NCI-H2107 (cell line): ENCODE results near the gene SMCO4.
"Not testable (repeated sequence)": the region's sequence is repeated elsewhere in the genome, so short reads cannot be mapped to it uniquely, and the experiment has no call there.

Experiments used
- DNase-seq: peaks from one replicate; lab custom pipeline; 2025; lab: John Stamatoyannopoulos, UW

Gene SMCO4

DNA sequence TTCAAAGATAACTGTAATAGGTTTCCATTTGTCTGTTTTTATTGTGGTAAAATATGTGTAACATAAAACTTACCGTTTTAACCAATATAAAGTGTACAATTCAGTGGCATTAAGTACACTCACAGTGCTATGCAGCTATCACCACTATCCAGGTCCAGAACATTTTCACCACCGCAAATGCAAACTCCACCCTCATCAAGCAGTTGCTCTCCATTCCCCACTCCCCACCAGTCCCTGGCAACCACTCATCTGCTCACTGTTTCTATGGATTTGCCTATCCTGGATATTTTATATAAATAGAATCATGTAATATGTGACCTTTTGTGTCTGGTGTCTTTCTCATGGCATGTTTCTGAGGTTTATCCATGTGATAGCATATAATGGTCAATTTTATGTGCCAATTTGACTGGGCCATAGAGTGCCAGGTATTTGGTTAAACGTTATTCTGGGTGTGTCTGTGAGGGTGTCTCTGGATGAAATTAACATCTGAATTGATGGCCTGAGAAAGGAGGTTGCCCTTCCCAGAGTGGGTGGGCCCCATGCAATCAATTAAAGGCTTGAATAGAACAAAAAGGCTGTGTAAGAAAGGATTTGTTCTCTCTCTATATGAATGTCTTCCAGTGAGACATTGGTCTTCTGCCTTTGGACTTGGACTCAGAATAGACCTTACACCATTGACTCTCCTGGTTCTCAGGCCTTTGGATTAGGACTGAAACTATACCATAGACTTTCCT lies 17.2 kb upstream of the SMCO4 start:
- DNase-seq, result no peak

DNA sequence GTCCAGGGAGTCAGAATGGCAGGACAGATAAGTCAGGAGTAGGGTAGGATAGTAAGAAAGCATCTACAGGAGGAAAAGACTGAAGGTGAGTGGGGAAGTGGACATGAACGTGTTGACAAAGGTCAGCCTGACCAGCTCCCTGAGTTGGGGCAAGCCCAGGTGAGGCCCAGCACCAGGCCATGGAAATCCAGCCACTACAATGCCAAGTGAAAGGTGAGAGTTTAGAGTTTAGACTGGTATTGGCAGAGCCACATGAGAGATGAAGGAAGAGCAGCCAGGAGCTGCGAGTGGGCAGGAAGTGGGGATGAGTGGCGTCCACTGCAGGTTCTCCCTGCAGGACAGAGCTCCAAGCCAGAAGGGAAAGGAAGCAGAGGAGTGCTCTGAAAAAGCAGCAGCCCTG lies 16.5 kb upstream of the SMCO4 start:
- no peak for DNase-seq

DNA sequence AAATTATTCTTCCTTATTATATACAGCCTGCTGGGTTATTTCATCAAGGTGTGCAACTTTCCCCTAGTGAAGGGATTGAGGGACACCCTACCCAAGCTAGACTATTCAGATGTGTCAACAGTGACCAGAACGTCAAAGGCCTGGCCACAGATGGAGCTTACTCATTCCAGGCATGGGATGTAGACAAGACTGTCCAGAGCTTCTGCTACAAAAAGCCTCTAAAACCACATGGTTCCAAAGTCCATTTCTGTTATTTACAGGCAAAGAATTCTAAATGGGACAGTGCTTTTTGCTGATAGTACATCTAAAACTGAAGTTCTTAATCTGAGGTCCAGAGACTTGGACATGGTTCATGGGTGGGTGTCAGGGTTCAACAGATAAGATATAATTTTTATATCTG lies 9.7 kb upstream of the SMCO4 start:
- DNase-seq, result no peak

DNA sequence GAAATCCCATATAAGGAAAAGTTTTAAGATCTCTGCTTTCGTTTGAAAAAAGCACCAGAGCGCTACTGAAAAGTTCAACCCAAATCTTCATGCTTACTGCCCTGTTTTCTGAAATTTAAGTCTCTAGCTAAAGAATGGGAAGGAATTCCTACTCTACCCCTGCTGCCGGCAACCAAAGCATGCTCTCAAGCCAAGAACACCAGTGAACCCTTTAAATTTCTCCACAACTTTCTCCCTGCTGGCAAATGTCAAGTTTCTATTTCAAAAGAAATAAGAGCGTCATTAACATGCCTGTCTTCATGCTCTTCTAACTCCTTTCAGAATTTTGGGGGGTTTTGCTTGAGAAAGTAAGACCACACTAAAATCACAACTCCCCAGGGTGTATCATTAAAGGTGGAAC lies 6.8 kb upstream of the SMCO4 start:
- no peak for DNase-seq

DNA sequence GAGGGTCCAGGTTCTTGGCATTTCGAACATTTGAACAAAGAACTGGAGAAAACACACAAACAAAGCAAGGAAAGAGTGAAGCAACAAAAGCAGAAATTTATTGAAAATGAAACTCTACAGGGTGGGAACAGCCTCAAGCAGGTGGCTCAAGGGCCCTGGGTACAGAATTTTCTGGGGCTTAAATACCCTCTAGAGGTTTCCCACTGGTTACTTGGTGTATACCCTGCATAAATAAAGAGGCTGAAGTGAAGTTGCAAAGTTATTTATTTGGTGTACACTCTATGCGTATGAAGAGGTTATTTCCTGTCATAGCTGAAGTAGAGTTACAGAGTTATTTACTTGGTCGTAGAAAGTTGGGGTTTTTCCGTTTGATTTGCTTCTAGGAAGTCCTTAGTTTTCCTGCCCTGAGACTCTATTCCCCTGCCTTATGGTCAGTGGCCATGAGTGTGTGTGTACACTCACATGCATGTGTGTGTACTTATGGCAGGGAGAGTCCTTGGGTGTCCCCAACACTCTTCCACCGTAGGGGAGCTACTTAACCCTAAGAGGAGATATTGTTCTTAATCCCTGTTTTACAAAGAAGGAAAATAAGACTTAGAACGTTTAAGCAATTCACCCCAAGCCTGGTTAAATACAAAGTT lies 5.6 kb upstream of the SMCO4 start:
- DNase-seq, result no peak

DNA sequence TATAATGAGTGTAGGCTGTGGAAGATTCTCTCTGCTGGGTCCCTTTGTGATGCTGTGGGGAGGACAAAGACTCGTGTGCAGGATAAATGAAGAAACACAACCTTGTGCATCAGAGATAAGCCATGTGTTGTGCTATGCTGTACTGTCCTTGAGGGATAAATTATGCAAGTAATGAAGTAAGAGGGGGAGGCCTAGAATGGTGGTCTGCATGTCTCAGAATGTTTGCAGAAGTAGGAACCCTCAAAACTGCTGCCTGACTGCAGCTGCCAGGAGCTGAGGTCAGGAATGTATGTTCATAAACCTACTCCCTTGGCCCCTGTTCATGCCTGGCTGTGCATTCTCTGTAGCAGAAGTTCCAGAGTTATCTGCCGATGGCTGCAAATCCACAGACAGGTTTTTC lies 4.6 kb upstream of the SMCO4 start:
- no peak for DNase-seq

DNA sequence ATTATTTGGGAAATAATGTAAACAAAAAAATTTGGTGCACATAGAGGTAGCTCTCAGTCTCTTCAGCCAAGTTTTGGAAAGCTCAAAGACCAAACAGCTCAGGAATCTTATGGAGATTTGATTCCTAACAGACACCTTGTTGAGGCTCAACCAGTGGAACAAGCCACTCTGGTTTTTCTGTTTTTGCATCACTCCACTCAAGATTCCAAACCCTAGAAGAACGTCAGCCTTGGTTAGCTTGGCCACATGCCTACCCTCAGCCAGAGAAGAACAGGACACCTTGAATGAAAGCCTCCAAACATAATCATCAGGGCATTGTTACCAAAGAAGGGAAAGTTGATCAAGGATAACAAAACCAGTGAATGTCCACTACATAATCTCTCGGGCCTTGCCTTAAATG lies 3.8 kb upstream of the SMCO4 start:
- no peak for DNase-seq

DNA sequence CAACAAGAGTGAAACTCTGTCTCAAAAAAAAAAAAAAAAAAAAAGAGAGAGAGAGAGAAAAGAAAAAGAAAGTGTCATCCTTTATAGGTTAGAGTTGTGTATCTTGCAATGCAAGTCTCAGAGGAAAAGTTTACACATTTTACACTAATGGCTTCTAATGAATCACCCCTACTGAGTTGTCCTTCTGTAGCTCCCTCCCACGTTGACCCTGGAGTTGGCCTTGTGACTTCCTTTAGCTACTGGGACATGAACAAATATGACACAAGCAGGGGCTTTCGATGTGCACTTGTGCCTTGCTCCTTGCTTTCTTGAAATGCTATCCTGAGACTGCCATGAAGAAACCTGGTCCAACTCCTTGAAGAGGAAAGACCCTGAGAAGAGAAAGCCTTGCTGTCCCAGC lies 2.4 kb upstream of the SMCO4 start:
- no peak for DNase-seq

DNA sequence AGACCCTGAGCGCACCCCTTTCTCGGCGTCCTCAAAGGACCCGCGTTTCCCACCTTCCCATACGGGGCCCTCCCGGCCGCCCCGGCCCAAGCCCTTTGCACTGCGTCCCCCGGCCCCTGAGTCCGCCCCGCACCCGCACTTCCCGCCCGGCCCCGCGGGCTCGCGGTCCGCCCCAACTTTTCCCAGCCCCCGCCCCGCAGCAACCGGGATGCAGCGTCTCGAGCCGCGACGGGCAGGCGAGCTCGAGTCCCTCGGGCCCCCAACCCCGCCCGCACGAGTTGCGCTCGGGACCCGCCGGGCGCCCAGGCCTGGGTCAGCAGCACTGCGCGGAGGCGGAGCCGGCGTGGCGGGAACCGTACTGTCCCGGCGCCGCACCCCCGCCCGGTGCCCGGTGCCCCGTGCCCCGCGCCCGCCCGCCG lies 371 bp downstream of the SMCO4 start:
- no peak for DNase-seq

DNA sequence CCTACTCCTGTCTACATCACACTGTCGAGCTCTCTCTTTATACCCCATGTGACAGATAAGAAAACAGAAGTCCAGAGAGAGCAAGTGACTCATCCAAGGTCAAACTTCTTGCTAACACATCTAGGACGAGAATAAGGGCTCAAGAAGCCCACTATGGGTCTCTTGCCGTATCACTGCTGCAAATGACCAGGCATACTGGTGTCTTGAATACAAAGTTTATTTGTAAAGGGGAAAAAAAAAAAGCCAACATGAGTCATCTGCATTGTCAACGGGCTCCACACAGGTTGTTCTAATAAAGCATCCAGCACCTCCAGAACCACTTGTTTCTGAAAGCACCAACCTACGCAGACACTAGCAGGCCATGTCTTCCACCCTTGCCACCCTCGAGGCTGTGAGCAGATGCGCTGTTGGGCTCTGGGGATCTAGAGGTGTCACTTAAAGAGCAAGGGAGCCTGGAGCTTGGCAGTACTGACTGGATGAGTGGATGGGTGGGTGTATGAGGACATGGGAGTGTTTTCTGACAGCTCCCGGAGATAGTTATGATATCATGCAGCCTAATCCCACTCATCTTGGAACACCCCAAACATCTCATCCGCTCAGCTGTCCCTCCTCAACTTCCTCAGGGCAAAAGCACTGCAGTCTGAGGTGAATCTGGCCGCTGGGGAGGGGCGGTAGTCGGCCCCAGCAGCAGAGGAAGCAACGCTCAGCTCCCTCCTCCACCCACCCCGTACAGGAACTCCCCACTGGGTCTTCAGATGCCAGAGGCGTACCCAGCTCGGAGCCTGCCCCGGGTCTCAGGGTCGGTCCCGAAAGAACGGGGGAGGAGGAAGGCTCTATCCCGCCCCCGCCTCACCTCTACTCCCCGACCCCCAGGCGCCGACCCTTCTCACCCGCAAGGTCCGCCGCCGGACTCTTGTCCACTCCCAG lies 1.0 kb downstream of the SMCO4 start:
- no peak for DNase-seq

DNA sequence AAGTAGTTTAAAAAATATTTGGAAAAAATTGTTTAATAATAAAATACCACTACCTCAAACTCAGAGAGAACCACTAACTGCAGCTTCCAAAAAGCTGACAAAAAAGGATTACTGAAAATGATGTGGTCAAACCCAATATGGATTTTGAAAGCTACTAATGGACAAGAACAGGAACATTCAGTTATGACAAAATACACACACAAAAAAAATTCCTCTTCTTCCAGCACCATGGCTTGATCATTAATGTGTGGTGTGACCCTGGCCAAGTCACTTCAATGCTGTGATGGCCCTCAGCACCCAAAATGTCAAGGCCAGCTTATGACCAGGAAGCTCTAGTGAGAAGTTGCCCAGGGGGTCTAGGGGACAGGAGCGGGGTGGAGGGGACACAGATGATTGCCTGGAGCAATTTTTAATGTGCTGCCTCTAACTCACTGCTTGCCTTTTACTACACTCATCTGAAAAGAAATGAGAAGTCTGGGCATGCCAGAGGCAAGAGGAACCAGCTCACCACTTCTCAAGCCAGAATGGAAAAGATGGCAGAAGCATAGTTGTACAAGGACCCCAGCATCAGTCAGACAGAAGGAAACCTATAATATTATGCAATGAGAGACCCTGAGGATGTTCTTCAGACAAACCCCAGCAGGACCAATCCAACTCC lies 2.2 kb downstream of the SMCO4 start:
- DNase-seq, result no peak

DNA sequence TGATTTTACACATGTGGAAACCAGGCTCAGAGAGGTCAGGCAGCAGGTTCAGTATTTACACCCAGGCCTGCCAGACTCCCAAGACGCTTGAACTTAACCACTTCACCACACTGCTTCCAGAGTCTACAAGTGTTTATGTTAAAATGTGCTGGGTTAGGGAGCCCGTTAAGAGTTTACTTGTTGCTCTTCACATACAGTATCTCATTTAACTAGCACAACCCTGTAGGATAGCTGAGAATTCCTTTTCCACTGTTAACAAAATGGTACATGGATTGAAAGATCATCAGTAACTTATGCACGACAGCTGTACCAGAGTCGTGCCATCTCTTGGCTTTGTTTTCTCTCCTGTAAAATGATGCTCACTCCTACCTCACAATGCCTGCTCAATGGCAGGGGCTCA lies 2.9 kb downstream of the SMCO4 start:
- no peak for DNase-seq

DNA sequence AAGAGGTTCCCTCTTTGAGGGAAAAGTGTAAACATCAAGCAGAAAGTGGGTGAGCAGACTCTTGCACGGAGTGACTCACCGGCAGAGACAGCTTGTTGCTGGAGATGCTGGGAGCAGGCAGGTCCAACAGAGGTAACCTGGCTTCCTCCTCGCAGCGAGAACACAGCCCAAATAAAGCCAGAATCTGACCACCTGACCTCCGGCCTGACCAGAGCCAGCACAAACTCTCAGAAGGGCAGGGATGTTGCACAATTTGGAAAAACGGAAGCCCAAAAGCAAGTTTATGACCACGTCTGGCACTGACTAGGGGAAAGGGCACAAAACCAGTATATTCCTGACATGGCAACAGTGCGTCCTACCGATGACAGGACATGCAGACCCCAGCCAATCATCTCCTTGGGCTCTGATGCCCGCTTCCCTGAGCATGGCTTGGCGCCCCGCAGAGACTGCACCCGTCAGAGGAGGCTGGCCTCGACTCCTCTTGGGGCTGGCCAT lies 5.4 kb downstream of the SMCO4 start:
- no peak for DNase-seq

DNA sequence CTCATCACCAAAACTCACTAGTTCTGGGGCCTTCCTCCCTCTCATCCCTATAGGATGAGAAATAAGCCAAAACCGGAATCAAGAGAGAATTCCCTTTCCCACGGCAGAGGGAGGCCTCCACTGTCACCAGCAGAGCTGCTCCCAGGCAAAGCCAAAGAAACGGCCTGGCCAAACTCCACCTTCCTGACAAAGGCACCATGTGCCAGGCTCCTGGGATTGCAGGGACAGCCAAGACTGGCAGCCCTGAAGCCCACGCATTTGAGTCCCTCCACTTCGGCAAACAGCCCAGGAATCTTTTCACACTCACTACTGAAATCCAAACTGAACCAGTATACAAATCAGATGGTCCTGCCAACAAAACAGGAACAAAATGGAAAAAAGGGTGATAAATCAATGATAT lies 6.1 kb downstream of the SMCO4 start:
- DNase-seq, result no peak

DNA sequence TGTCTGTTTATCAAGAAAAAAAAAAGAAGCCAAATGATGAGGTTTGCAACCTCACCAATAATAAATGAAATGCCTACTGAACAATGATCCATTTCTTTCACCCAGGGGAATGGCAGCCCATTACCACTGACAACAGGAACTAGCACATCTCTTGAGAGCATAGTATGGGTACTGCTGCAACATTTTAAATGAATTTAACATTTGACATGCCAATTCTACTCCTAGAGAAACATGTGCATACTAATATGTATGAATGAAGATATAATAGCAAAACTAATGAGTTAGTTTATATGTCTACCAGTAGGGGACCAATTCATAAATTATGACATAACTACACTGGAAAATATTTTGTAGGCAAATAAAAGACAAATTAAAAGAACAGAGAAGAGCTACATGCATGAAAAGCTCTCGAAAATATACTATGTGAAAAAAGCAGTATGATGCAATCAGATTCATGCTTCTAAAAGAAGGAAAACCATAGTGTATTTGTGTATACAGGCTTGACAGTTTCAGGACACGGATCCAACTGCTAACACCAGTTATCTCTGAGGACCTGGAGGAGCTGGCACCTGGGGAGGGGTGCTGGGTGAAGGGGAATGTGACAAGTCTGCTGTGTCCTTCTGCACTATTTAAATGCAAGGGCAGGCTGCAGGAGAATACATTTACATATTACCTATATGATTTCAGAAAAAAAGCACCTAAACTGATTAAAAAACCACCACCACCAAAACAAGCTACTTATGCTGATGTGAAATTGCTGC lies 6.9 kb downstream of the SMCO4 start:
- DNase-seq, result no peak

DNA sequence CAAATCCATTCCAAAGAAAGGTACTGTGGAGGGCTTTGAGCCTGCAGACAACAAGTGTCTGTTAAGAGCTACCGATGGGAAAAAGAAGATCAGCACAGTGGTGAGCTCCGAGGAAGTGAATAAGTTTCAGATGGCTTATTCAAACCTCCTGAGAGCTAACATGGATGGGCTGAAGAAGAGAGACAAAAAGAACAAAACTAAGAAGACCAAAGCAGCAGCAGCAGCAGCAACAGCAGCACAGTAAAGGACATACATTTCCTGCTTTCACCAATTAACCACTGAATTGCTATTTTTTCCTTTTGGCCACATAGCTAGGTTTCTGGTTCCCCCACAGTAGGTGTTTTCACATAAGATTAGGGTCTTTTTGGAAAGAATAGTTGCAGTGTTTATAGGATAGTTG lies 7.6 kb downstream of the SMCO4 start:
- DNase-seq, result not testable (repeated sequence)

DNA sequence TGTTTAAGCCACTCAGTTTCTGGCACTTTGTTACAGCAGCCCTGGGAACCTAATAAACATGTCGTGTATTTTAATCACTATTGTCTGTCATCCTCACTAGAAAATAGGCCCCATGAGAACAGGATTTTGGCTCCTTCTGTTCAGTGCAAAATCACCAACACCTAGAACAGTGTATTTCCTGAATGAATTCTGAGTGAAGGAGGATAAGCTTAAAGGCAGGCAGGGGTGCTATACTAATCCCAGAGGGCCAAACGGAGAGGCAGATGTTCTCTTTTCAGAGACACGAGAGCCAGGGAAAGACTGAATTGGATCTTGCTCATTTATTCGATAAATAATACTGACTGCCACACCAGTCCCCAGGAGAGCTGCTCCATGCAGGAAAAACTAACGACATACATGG lies 10.4 kb downstream of the SMCO4 start:
- no peak for DNase-seq

DNA sequence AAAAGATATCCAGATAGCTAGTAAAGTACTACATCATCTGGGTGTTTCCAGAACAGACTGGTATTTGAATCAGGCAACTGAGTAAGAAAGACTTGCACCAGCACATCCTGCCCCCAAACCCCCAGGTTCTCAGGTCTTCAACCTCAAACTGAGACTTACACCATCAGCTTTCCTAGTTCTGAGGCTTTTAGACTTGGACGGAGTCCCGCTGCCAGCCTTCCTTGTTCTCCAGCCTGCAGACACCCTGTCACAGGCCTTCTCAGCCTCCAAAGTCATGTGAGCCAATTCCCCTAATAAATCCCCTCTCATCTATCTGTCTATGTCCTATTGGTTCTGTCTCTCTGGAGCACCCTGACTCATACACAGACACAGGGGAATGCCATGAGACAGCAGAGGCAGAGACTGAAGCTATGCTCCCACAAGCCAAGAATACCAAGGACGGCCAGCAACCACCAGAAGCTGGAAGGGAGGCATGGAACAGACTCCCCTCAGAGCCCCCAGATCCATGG lies 10.9 kb downstream of the SMCO4 start:
- DNase-seq, result no peak

DNA sequence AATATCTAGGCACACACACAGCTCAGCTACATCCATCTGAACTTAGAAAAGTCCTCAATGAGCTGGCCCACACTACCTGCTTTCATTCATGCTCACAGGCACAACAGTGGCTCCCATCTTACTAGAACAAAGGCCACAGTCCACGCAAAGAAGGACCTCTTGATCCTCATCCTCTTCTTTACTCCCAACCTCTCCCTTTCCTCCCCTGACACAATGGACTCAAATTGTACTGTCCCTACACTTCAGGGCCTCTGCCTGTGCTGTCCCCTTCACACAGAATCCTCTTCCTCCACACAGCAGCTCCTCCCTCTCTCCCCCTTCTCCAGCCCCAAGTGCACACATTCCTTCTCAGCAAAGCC lies 12.7 kb downstream of the SMCO4 start:
- no peak for DNase-seq

DNA sequence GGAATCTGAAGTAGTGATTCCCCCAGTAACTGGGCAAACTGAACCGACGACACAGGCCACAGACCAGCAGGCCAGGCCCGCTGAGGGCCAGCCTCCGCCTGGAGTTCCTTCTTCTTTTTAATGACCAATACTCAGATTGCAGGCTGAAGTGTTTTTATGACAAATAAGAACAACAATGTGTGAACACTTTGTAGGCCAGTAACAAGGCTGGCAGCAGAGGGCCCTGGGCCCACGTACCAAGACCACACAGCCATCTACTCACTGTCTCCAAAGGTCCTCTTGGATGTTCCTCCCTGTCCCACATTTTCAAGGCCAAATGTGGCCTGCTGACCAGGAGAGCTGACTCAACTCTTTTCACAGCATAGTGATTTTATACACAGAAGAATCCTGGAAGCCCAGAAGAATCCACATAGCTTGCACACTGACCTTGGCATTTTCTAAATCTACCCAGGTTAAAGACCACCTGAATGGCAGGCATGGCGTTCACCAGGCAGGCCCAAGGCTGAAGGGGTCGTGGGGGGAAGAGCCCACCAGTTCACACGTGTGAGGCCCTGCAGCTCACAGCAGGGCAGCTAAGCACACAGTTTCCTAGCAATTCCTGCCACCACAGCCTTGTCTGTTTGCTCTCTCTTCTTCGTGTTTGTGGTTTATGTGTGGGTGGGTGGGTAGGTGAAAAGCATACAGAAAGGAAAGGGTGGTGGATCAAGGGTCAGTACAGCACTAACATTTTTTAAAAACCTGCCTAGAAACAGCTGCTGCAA lies 13.3 kb downstream of the SMCO4 start:
- no peak for DNase-seq
